ENCODE results near the gene ZBTB17.
"Not testable (repeated sequence)": the region's sequence is repeated elsewhere in the genome, so short reads cannot be mapped to it uniquely, and the experiment has no call there.

The ZBTB17 gene
- 42.9 to 63.3 (median 56.5) reads per million in 3 experiments for total RNA-seq

DNA sequence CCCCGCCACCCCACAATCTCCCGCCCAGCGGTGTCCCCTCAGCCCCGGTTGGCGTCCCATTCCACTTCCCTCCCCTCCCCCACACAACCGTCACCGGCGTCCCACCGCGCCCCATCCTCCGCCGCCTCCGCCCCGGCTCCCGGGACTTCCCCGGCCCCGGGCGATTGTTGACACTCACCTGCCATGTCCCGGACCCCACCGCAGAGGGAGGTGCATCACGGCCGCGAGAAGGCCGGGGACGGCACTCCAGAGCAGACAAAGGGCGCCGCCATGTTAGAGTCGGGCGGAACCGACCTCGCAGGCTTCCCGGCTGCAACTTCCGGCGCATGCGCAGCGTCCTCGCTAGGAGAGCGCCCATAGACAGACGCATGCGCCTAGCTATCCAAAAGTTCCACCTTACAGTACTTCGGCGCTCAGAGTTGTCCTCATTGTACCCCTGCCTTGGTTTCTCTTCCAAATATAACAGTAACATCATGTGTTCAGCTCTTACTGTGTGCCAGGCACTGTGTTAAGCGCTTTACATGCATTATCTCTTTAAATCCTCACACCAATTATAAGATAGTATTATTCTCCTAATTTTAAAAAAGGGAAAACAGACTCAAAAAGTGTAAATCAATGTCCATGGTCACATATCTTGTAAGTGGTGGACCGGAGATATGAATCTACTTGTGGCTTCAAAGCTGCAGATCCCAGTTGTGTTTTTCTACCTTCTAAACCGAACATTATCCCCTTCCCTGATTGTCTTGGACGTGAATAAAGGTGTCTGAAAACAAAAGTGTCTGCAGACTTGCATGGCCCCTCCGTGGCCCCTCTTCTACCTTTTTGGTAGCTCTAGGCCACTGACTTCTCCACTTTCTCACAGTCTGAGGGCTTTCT lies at the start of gene ZBTB17:
TSS of gene ZBTB17 (minus strand) at position 297 of the 876 bp plus-strand sequence. CDS start 27,606 bp downstream, outside the sequence.
- peak; percentile 94 for DNase-seq

DNA sequence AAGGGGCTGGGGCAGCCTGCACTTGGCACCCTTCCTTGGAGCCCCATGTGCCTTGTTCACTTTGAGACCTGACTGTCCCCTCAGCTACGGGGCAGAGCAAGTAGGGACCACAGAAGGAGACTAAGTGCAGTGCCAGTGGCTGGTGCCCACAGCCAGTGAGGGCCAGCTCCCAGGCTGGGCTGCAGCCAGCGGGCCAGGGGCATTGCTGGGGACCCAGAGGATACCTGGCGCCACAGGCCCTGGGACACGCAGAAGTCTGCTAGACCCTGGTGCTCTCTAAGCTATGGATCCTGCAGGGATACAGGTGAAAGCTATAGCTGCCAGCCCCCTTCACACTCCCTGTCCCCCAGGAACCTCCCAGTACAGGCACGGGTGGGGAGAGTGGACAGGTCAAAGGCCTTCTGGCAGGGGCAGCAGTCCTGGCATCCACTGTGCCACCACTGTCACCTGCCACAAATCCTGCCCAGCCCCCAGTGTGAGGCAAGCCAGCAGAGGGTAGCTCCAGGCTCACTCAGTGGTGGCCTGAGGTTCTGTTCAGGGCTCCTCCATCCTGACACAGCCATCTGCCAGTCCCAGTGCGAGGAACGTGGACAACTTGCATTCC lies 47.3 kb upstream of the ZBTB17 start:
- DNase-seq: no peak

DNA sequence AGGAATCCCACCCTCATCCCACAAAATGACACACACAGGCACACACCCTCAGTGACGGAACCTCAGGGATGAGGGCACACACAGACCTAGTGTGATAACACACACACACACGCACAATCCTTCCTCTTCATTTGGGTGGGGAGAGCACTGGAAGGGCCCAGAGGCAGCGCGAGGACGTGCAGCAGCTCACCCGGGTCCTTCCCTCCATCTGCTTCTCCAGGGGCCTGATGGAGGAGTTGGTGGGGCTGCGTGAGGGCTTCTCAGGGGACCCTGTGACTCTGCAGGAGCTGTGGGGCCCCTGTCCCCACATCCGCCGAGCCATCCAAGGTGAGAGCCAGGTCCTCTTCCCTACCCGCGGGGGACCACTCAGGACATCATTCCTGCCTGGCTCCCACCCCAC lies 46.5 kb upstream of the ZBTB17 start:
- no peak for DNase-seq

DNA sequence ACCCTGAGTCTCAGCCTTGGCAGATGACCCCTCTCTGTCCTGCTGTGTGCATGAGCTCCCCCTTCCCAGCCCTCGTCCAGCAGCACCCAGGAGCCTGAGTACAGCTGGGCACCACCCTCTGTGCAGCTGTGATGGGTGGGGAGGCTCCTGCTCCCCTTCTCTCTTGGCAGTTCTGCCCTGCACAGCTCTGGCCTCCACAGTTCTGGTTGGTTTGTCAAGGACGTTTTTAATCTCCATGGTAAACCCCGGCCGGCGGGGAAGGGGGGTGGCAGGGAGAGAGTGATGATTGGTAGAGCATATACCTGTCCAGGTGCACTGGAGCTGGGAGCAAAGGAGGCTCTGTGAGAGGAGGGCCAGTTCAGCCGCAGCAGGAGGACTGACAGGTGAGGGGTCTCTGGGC lies 45.8 kb upstream of the ZBTB17 start, which contains the start of gene CLCNKA:
TSS of gene CLCNKA (plus strand) at position 356 of the 400 bp plus-strand sequence. CDS start 584 bp downstream, outside the sequence.
- no peak for DNase-seq

DNA sequence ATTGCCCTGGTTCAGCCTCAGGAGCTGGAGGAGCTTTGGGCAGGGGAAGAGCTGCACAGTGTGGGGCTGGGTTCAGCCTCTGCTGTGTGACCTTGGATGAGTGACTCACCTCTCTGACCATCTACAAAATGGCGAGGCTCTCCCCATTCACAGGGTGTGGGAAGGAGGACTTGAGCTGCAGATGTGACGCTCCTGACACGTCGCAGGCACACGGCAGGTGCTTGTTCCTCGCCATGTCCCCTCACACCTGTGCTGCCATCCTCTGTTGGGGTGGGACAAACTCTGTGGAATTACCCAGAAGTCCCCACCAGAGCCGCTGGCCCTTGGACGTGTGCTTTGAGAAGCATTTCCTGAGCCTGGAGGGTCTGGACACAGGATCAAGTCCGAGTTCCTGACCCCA lies 45.0 kb upstream of the ZBTB17 start:
- DNase-seq: not testable (repeated sequence)

GRCh38 chr1:16020325-16020724 lies 44.4 kb upstream of the ZBTB17 start:
- no peak for DNase-seq

DNA sequence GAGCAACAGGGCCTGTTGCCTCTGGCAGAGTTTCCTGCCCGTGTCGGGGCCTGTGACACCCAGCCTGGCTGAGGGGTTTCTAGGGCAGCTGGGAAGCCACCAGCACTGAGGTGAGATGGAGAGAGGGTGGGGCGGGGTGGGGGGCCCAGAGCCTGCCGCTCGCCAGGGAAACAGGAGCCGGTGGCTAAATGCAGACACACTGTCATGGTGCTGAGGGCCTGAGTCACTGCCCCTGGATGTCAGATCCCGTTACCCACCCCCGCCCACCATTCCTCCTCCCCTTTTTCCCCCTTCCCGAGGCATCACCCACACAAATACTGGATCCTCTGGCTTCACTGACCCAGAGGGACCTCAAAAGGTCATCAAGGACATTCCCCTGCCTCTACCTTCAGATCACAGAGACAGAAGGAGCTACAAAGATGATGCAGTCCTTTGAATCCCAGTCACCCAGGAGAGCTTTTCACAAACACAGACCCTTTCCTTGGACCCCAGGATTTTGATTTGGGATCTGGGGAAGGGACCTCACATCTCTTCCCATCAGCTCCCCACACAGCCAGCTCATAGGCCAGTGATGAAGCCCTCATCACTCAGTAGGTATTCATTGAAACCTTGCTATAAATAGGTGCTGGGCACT lies 43.9 kb upstream of the ZBTB17 start:
- DNase-seq: no peak

GRCh38 chr1:16018749-16019643 lies 43.1 kb upstream of the ZBTB17 start:
- DNase-seq: no peak

DNA sequence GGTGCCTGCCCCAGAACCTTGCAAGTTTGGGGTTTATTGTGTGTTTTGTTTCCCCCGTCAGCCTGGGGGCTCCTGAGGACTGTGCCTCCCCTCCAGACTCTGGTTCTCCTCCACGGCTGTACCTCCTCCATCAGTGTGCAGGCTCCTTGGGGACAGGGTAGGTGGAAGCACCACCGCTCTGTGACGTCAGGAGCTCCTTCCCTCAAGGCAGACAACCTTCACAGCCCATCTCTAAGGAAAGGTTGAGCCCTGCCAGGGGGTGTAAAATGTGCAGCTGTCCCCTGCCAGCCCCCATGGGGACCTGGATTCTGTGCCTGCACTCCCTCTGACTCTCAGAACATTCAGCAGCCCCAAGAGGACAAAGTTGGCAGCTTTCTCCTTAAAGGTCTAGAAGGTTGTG lies 42.4 kb upstream of the ZBTB17 start:
- DNase-seq: no peak

GRCh38 chr1:16017461-16018303 lies 41.8 kb upstream of the ZBTB17 start, which contains the start of gene HSPB7:
Gene HSPB7, minus strand, starts transcription at chr1:16018043. Its CDS starts 80 bp downstream, at chr1:16017963.
- no peak for DNase-seq

- no peak for DNase-seq
These were observed 41.2 kb upstream of the ZBTB17 start for GRCh38 chr1:16017076-16017460.

DNA sequence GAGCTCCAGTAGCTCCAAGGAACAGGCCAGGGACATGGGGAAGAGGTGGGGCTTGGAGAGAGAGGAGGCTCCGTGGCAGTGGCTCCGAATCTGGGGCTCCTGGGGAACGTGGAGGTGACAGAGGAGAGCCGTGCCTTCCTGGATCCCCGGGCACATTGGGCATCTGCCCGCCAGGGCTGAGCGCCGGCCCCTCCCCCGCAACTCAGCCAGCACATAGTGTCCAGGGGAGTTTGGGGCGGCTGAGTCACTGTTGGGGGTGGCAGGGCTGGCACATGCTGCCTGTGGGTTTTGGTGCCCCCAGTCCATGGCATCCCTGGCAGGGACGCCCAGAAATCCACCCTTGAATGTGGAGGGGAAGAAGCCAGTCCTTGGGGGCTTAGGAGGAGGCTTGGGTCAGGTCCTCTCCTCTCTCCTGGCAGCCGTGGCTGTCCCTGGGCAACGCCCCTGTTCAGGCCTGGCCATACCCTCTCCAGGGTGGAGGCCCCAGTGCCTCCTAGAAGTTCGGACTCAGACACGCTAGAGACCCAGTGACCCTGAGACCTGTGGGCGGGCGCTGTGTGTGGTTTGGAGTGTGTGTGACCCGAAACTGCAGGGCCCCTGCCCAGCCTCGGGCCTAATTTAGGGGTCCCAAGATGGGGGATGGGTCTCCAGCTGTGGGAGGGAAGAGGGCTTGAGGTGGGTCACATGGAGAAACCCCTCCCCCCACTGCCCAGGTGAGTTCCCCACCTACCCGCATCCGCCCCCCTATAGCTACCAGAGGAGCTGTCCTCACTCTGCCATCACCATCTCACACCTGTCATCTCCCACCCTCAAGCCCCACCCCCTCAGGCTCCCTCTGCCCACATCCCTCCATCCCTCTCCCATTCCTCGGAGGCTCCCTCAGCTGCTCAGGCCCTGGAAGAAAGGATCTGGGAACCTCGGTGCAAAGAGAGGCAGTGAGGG lies 40.3 kb upstream of the ZBTB17 start:
- no peak for DNase-seq

- no peak for DNase-seq
These were observed 39.6 kb upstream of the ZBTB17 start for GRCh38 chr1:16015491-16015890.

GRCh38 chr1:16014509-16015482 lies 38.9 kb upstream of the ZBTB17 start:
- DNase-seq: no peak

- DNase-seq: no peak
These were observed 38.0 kb upstream of the ZBTB17 start for GRCh38 chr1:16013908-16014258.

DNA sequence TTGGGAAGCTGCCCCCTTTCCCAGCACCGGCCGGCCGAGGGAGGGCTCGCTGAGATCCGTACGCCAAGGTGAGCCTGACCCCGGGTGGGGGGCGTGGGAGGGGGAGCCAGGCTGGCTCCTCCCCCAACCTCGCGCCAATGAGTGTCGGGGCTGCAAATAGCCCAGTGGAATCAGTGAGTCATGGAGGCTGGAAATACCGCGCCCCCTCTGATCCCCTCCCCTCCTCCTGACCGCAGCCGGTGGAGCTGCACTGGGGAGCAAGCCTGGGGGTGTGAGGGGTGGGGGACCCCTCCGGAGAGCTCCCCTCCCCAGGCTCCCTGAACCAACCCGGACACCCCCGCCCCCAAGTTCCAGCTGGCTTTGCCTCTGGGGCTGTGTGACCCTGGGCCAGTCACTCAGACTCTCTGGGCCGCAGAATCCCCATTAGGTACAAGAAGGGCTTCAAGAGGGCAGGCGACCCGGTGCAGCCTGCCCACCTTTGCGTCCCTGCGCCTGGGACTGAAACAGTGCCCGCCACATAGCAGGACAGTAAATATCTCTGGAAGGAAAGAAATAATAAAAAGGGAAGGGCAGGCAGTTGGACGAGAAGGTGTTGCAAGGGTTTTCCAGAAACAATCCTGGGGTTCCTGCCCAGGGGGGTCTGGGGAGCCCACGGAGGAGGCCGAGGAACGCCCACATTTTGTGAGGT lies 37.5 kb upstream of the ZBTB17 start:
- DNase-seq: no peak

GRCh38 chr1:16012590-16013219 lies 36.8 kb upstream of the ZBTB17 start:
- DNase-seq: no peak

Measured in central memory CD4-positive, alpha-beta T cell (primary cell).